ENCODE data around the gene PTPN7.

DNA sequence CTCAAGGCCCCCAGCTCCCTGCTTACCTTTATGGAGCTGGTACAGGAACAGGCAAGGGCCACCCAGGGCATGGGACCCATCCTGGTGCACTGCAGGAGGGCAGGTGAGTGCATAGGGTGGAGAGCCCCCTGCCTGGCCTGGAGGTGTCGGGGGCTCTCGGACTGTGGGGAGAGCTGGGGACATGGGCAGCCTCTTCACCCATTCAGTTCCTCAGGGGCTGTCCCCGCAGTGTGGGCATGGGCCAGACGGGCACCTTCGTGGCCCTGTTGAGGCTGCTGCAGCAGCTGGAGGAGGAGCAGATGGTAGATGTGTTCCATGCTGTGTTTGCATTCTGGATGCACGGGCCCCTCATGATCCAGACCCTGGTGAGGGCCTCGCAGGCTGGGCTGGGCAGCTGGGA, 25.9 kb upstream of the PTPN7 start:
- no peak for TF ChIP-seq EZH2phosphoT487 (IDR thresholded peaks at IDR 0.05; ENCODE audit: borderline replicate concordance)
- TF ChIP-seq, protein P1, sequence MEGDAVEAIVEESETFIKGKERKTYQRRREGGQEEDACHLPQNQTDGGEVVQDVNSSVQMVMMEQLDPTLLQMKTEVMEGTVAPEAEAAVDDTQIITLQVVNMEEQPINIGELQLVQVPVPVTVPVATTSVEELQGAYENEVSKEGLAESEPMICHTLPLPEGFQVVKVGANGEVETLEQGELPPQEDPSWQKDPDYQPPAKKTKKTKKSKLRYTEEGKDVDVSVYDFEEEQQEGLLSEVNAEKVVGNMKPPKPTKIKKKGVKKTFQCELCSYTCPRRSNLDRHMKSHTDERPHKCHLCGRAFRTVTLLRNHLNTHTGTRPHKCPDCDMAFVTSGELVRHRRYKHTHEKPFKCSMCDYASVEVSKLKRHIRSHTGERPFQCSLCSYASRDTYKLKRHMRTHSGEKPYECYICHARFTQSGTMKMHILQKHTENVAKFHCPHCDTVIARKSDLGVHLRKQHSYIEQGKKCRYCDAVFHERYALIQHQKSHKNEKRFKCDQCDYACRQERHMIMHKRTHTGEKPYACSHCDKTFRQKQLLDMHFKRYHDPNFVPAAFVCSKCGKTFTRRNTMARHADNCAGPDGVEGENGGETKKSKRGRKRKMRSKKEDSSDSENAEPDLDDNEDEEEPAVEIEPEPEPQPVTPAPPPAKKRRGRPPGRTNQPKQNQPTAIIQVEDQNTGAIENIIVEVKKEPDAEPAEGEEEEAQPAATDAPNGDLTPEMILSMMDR (conservative IDR thresholded peaks at IDR 0.05; ENCODE audit: low read length): no peak
